Stimulated activated naive CD8-positive, alpha-beta T cell treated with anti-CD3 and anti-CD28 coated beads, Interleukin-15, Interleukin-2, amounts not matched to agents 100 ng/mL and 50 ng/mL, for 24 hours (primary cell): Measurements from ENCODE around the gene ORAI2.
"Not testable (repeated sequence)": the region's sequence is repeated elsewhere in the genome, so short reads cannot be mapped to it uniquely, and the experiment has no call there.

Source experiments
- H3K27ac Mint-ChIP-seq: one replicate; pipeline ENCODE4 v1.8.0; 2021; ENCODE audit warnings: mild to moderate bottlenecking, mixed read lengths
- H3K27me3 Mint-ChIP-seq: one replicate; pipeline ENCODE4 v1.8.0; 2021; ENCODE audit warnings: mixed read lengths
- H3K36me3 Mint-ChIP-seq: one replicate; pipeline ENCODE4 v1.8.0; 2021; ENCODE audit warnings: low read depth, mixed read lengths
- H3K4me1 Mint-ChIP-seq: one replicate; pipeline ENCODE4 v1.8.0; 2021; ENCODE audit warnings: low read depth, mixed read lengths
- H3K4me3 Mint-ChIP-seq: one replicate; pipeline ENCODE4 v1.8.0; 2021; ENCODE audit warnings: mild to moderate bottlenecking, mixed read lengths
- H3K9me3 Mint-ChIP-seq: one replicate; pipeline ENCODE4 v1.8.0; 2021; ENCODE audit warnings: mixed read lengths

ORAI2 gene

GRCh38 chr7:102433219-102434038 is at the start of gene ORAI2:
TSS of gene ORAI2 (plus strand) at chr7:102433575. CDS start at chr7:102438957, 5,382 bp downstream.
- peaks cover 17% of the 10 kb centered on the region for H3K36me3 Mint-ChIP-seq
- H3K4me1 Mint-ChIP-seq: peaks cover 63% of the 10 kb centered on the region
- H3K27ac Mint-ChIP-seq: peak within 1 kb of the TSS; percentile 91
- peak within 1 kb of the TSS; percentile 91 for H3K4me3 Mint-ChIP-seq
- H3K27me3 Mint-ChIP-seq: no peaks in the 10 kb centered on the region
- no peaks in the 10 kb centered on the region for H3K9me3 Mint-ChIP-seq

- H3K9me3 Mint-ChIP-seq: no peaks in the 10 kb centered on the region
- no peaks in the 10 kb centered on the region for H3K27me3 Mint-ChIP-seq
- no peaks in the 10 kb centered on the region for H3K4me1 Mint-ChIP-seq
- peaks cover 37% of the 10 kb centered on the region for H3K36me3 Mint-ChIP-seq
- no peak overlapping the region for H3K27ac Mint-ChIP-seq
- no peak overlapping the region for H3K4me3 Mint-ChIP-seq
These were observed 46.3 kb upstream of the ORAI2 start for GRCh38 chr7:102387064-102387463.

GRCh38 chr7:102389810-102390209 is 43.6 kb upstream of the ORAI2 start:
- no peak overlapping the region for H3K4me3 Mint-ChIP-seq
- no peaks in the 10 kb centered on the region for H3K4me1 Mint-ChIP-seq
- no peak overlapping the region for H3K27ac Mint-ChIP-seq
- no peaks in the 10 kb centered on the region for H3K9me3 Mint-ChIP-seq
- no peaks in the 10 kb centered on the region for H3K27me3 Mint-ChIP-seq
- peaks cover 40% of the 10 kb centered on the region for H3K36me3 Mint-ChIP-seq

GRCh38 chr7:102390697-102391484 is 42.5 kb upstream of the ORAI2 start:
- H3K27me3 Mint-ChIP-seq: no peaks in the 10 kb centered on the region
- peaks cover 8% of the 10 kb centered on the region for H3K4me1 Mint-ChIP-seq
- H3K27ac Mint-ChIP-seq: no peak overlapping the region
- no peak overlapping the region for H3K4me3 Mint-ChIP-seq
- no peaks in the 10 kb centered on the region for H3K9me3 Mint-ChIP-seq
- peaks cover 37% of the 10 kb centered on the region for H3K36me3 Mint-ChIP-seq

GRCh38 chr7:102392330-102392729 is 41.0 kb upstream of the ORAI2 start:
- H3K9me3 Mint-ChIP-seq: no peaks in the 10 kb centered on the region
- H3K27ac Mint-ChIP-seq: no peak overlapping the region
- H3K36me3 Mint-ChIP-seq: peaks cover 26% of the 10 kb centered on the region
- peaks cover 22% of the 10 kb centered on the region for H3K4me1 Mint-ChIP-seq
- H3K27me3 Mint-ChIP-seq: no peaks in the 10 kb centered on the region
- no peak overlapping the region for H3K4me3 Mint-ChIP-seq

GRCh38 chr7:102393467-102393866 is 39.9 kb upstream of the ORAI2 start:
- Mint-ChIP-seq H3K27ac (no peak overlapping the region), H3K4me3 (no peak overlapping the region), H3K4me1 (peaks cover 24% of the 10 kb centered on the region), H3K9me3 (no peaks in the 10 kb centered on the region), H3K27me3 (no peaks in the 10 kb centered on the region), H3K36me3 (peaks cover 28% of the 10 kb centered on the region)

- no peaks in the 10 kb centered on the region for H3K27me3 Mint-ChIP-seq
- peak overlapping the region; percentile 93 for H3K4me3 Mint-ChIP-seq
- peaks cover 24% of the 10 kb centered on the region for H3K4me1 Mint-ChIP-seq
- peak overlapping the region; percentile 89 for H3K27ac Mint-ChIP-seq
- H3K9me3 Mint-ChIP-seq: no peaks in the 10 kb centered on the region
- H3K36me3 Mint-ChIP-seq: peaks cover 30% of the 10 kb centered on the region
These were observed 37.8 kb upstream of the ORAI2 start for GRCh38 chr7:102395592-102395872.

GRCh38 chr7:102395873-102396709 is 37.3 kb upstream of the ORAI2 start, which contains the start of gene PRKRIP1:
TSS of gene PRKRIP1 (plus strand) at chr7:102396363. CDS start at chr7:102396412, 49 bp downstream.
- H3K27ac Mint-ChIP-seq: peak within 1 kb of the TSS; percentile 89
- peaks cover 35% of the 10 kb centered on the region for H3K36me3 Mint-ChIP-seq
- peaks cover 24% of the 10 kb centered on the region for H3K4me1 Mint-ChIP-seq
- H3K4me3 Mint-ChIP-seq: peak within 1 kb of the TSS; percentile 93
- no peaks in the 10 kb centered on the region for H3K9me3 Mint-ChIP-seq
- no peaks in the 10 kb centered on the region for H3K27me3 Mint-ChIP-seq

GRCh38 chr7:102396710-102397019 is 36.7 kb upstream of the ORAI2 start:
- Mint-ChIP-seq H3K27me3 (no peaks in the 10 kb centered on the region), H3K4me3 (peak overlapping the region; percentile 93), H3K9me3 (no peaks in the 10 kb centered on the region), H3K4me1 (peaks cover 24% of the 10 kb centered on the region), H3K36me3 (peaks cover 37% of the 10 kb centered on the region), H3K27ac (peak overlapping the region; percentile 89)

- H3K36me3 Mint-ChIP-seq: peaks cover 43% of the 10 kb centered on the region
- H3K27ac Mint-ChIP-seq: no peak overlapping the region
- no peak overlapping the region for H3K4me3 Mint-ChIP-seq
- no peaks in the 10 kb centered on the region for H3K27me3 Mint-ChIP-seq
- peaks cover 24% of the 10 kb centered on the region for H3K4me1 Mint-ChIP-seq
- H3K9me3 Mint-ChIP-seq: no peaks in the 10 kb centered on the region
These were observed 34.8 kb upstream of the ORAI2 start for GRCh38 chr7:102398543-102398942.

- H3K27me3 Mint-ChIP-seq: no peaks in the 10 kb centered on the region
- no peak overlapping the region for H3K27ac Mint-ChIP-seq
- H3K9me3 Mint-ChIP-seq: no peaks in the 10 kb centered on the region
- peaks cover 51% of the 10 kb centered on the region for H3K36me3 Mint-ChIP-seq
- peaks cover 22% of the 10 kb centered on the region for H3K4me1 Mint-ChIP-seq
- H3K4me3 Mint-ChIP-seq: no peak overlapping the region
These were observed 33.0 kb upstream of the ORAI2 start for GRCh38 chr7:102400360-102400759.

GRCh38 chr7:102403563-102403962 is 29.8 kb upstream of the ORAI2 start:
- no peak overlapping the region for H3K27ac Mint-ChIP-seq
- H3K4me1 Mint-ChIP-seq: peaks cover 9% of the 10 kb centered on the region
- H3K4me3 Mint-ChIP-seq: no peak overlapping the region
- no peaks in the 10 kb centered on the region for H3K27me3 Mint-ChIP-seq
- H3K36me3 Mint-ChIP-seq: peaks cover 72% of the 10 kb centered on the region
- no peaks in the 10 kb centered on the region for H3K9me3 Mint-ChIP-seq

- H3K27ac Mint-ChIP-seq: no peak overlapping the region
- H3K36me3 Mint-ChIP-seq: peaks cover 75% of the 10 kb centered on the region
- no peaks in the 10 kb centered on the region for H3K27me3 Mint-ChIP-seq
- H3K4me1 Mint-ChIP-seq: peaks cover 11% of the 10 kb centered on the region
- no peak overlapping the region for H3K4me3 Mint-ChIP-seq
- no peaks in the 10 kb centered on the region for H3K9me3 Mint-ChIP-seq
These were observed 29.1 kb upstream of the ORAI2 start for GRCh38 chr7:102404005-102404861.

GRCh38 chr7:102404862-102405188 is 28.6 kb upstream of the ORAI2 start:
- Mint-ChIP-seq H3K4me1 (peaks cover 11% of the 10 kb centered on the region), H3K36me3 (peaks cover 77% of the 10 kb centered on the region)
- H3K4me3 Mint-ChIP-seq, H3K27ac Mint-ChIP-seq, H3K9me3 Mint-ChIP-seq, H3K27me3 Mint-ChIP-seq: not testable (repeated sequence)
